NCI-H2196 (cell line): ENCODE results near the gene CUX1.

ENCODE experiments used
- DNase-seq: peaks from one replicate; lab custom pipeline; 2025; ENCODE audit not compliant: unreplicated experiment; lab: John Stamatoyannopoulos, UW

CUX1 gene

GRCh38 chr7:101891936-101892640 lies 74.7 kb downstream of the CUX1 start:
- no peak for DNase-seq

GRCh38 chr7:101893341-101894082 lies 76.1 kb downstream of the CUX1 start:
- DNase-seq: no peak

GRCh38 chr7:101896316-101896715 lies 78.9 kb downstream of the CUX1 start:
- no peak for DNase-seq

- no peak for DNase-seq
These were observed 79.5 kb downstream of the CUX1 start for GRCh38 chr7:101896941-101897340.

GRCh38 chr7:101898106-101898505 lies 80.7 kb downstream of the CUX1 start:
- DNase-seq: no peak

GRCh38 chr7:101899616-101900015 lies 82.2 kb downstream of the CUX1 start:
- no peak for DNase-seq

- no peak for DNase-seq
These were observed 82.7 kb downstream of the CUX1 start for GRCh38 chr7:101900103-101900502.

- no peak for DNase-seq
These were observed 84.5 kb downstream of the CUX1 start for GRCh38 chr7:101901661-101902491.

GRCh38 chr7:101902680-101903514 lies 85.5 kb downstream of the CUX1 start:
- DNase-seq: no peak

- DNase-seq: no peak
These were observed 86.1 kb downstream of the CUX1 start for GRCh38 chr7:101903515-101903868.

- DNase-seq: no peak
These were observed 86.6 kb downstream of the CUX1 start for GRCh38 chr7:101904019-101904418.

GRCh38 chr7:101905203-101905865 lies 87.9 kb downstream of the CUX1 start:
- DNase-seq: no peak

GRCh38 chr7:101906291-101907240 lies 89.1 kb downstream of the CUX1 start:
- DNase-seq: no peak

- no peak for DNase-seq
These were observed 93.8 kb downstream of the CUX1 start for GRCh38 chr7:101910991-101911799.

- no peak for DNase-seq
These were observed 94.6 kb downstream of the CUX1 start for GRCh38 chr7:101911800-101912715.

GRCh38 chr7:101912716-101913110 lies 95.3 kb downstream of the CUX1 start:
- no peak for DNase-seq

- no peak for DNase-seq
These were observed 95.9 kb downstream of the CUX1 start for GRCh38 chr7:101913247-101913721.
